CD4-positive, alpha-beta T cell treated with Interferon alpha-2 for 1 hour (primary cell): ENCODE measurements around the gene EFCC1.
"Not testable (repeated sequence)": the region's sequence is repeated elsewhere in the genome, so short reads cannot be mapped to it uniquely, and the experiment has no call there.

ENCODE experiments used
- DNase-seq, 2 donors: peaks; one replicate each; pipeline ENCODE4 v3.0.0-alpha.2; 2020 to 2022

The EFCC1 gene

GRCh38 chr3:129085165-129085715 is 84.1 kb downstream of the EFCC1 start:
- no peak for DNase-seq

GRCh38 chr3:129085818-129086217 is 84.7 kb downstream of the EFCC1 start:
- DNase-seq, result no peak

GRCh38 chr3:129087138-129087702 is 86.1 kb downstream of the EFCC1 start:
- DNase-seq, result no peak

- DNase-seq, result peak; percentile 30 to 36
Measured at GRCh38 chr3:129087904-129088303, 86.8 kb downstream of the EFCC1 start.

GRCh38 chr3:129088312-129088711 is 87.2 kb downstream of the EFCC1 start:
- DNase-seq, result not testable (repeated sequence)
